NT2/D1 (cell line): Measurements from ENCODE around the gene CACNA1S.

Experiments used
- YY1 ChIP-seq: IDR thresholded peaks from 2 replicates; pipeline ENCODE4 v1.6.1; 2011; ENCODE audit not compliant: insufficient read length, insufficient read depth
- ZNF274 ChIP-seq: IDR thresholded peaks from 2 replicates; pipeline ENCODE4 v1.6.1; 2011; ENCODE audit warnings: mild to moderate bottlenecking, low read depth, low read length

DNA sequence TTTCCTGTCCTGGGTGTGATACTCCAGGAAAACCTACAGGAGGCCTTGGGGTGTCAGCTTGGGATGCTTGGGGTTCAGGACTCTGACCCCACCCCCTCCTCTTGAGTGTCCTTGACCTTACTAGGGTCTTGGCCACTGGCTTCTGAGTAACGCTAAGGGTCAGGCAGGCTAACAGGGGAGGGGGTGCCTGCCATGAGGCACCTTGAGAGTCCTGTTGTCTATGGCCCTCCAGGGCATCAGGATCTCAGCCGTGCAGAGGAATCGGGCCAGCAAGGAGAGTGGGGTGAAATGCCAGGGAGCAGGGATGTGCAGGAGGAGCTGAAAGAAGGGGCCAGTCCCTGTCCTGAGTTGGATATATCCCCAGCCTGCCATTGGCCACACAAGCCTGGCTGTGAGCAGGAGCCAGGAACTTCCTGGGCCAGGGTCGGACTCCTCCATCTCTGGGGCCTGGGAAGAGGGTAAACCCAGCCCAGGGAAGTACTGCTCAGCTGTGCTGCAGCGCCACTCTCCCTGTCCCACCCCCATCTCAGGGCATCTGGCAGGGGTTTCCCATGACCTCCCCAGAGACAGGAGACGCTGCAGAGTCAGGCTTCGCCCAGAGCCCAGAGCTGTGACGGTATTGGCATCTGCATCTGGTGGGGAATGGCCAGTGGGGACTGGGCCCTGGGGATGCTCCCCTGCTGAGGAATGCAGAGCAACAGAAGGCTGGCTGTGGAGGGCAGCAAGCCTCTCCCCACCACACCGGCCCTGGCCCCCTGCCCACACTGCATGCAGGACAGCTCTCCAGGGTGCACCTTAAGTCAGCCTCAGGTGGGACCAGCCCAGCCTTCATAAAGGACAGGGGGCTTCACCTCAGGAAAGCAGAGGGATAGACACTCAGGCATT is 95.0 kb downstream of the CACNA1S start:
- no peak for TF ChIP-seq ZNF274
- TF ChIP-seq YY1: no peak
